ENCODE data around the gene ANKRD34A.

DNA sequence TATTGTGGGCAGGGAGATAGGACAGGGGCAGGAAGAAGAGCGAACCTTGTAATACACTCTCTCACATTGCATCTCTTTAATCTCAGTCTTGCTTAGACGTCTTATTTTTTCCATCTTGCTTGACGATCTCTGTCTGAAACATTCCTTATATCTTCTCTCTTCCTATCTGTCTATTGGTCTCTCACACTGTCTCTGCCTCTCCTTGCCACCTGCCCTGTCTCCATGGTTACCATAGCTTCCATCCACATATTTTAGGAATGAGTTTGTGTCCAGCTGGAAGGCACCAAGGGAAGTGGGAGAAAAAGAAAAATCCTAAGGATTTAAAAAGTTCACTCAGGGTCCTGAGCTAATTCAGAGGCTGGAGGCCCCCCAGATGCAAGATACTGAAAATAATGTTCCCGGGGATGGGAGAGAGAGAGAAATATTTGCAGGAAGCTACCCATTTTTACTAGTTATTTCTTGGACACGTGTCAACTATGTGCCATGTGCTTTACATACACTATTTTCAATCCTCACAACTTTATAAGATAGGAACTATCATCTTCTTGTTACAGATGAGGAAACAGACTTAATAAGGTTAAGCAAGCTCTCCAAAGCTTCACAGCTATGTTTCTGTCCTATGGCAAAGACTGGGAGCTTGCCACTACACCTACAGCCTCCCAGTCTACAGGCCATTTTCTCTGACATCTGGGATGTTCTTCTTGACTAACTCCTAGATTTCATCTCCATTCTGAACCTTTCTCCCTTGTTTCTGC lies 933 bp downstream of the ANKRD34A start:
- TF ChIP-seq, protein P1, sequence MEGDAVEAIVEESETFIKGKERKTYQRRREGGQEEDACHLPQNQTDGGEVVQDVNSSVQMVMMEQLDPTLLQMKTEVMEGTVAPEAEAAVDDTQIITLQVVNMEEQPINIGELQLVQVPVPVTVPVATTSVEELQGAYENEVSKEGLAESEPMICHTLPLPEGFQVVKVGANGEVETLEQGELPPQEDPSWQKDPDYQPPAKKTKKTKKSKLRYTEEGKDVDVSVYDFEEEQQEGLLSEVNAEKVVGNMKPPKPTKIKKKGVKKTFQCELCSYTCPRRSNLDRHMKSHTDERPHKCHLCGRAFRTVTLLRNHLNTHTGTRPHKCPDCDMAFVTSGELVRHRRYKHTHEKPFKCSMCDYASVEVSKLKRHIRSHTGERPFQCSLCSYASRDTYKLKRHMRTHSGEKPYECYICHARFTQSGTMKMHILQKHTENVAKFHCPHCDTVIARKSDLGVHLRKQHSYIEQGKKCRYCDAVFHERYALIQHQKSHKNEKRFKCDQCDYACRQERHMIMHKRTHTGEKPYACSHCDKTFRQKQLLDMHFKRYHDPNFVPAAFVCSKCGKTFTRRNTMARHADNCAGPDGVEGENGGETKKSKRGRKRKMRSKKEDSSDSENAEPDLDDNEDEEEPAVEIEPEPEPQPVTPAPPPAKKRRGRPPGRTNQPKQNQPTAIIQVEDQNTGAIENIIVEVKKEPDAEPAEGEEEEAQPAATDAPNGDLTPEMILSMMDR (IDR thresholded peaks at IDR 0.05; ENCODE audit: low read length), result no peak
- TF ChIP-seq EZH2 (optimal IDR thresholded peaks at IDR 0.05; ENCODE audit: low read depth, low read length), result no peak

Measured in MM.1S (cell line).